Fibroblast of villous mesenchyme (primary cell): Measurements from ENCODE around the gene HAPLN1. TPM values are rescaled to one million over a fixed set of nuclear protein-coding genes. Genes with fewer than 3 reads are reported as not detected.
"Not testable (repeated sequence)": the region's sequence is repeated elsewhere in the genome, so short reads cannot be mapped to it uniquely, and the experiment has no call there.

ENCODE experiments used
- DNase-seq: peaks from one replicate; pipeline ENCODE4 v3.0.0-alpha.2; 2010; ENCODE audit warnings: low read depth
- H3K4me3 ChIP-seq: 2 replicates; pipeline ENCODE4 v1.5.1; 2011; ENCODE audit warnings: low read depth, mild to moderate bottlenecking, low read length
- total RNA-seq: library from RNA; depleted of rRNA; stranded (reverse); fragments of >200 nt; gene quantifications from 2 replicates; pipeline ENCODE4 v1.2.3, GENCODE V29; 2012
- TF ChIP-seq, protein P1 (sequence below): IDR thresholded peaks from 2 replicates; pipeline ENCODE4 v1.5.1; 2012; ENCODE audit warnings: low read depth, mild to moderate bottlenecking, low read length; ENCODE audit not compliant: insufficient read depth

Gene HAPLN1
- total RNA-seq, 1 donor = 0.43 TPM

DNA sequence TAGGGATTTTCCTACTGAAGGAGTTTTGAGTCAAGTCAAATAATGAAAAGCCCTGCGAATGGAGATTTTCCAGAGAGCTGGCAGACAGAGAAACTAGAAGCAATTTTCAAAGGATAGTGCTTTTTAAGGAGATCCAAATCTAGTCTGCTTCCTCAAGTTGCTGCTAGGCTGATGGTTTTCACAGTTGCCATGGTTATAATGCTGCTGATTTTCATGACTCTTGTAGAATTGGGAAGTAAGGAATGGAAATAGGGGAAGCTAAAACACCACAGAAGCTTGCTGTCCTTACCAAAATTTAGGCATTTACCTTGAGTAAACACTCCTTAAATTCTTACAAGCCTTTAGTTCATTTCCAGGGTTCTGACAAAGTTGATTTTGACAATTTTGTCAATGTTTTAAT lies 30.1 kb upstream of the HAPLN1 start:
- no peak overlapping the region for H3K4me3 ChIP-seq
- DNase-seq = no peak
- TF ChIP-seq, protein P1, sequence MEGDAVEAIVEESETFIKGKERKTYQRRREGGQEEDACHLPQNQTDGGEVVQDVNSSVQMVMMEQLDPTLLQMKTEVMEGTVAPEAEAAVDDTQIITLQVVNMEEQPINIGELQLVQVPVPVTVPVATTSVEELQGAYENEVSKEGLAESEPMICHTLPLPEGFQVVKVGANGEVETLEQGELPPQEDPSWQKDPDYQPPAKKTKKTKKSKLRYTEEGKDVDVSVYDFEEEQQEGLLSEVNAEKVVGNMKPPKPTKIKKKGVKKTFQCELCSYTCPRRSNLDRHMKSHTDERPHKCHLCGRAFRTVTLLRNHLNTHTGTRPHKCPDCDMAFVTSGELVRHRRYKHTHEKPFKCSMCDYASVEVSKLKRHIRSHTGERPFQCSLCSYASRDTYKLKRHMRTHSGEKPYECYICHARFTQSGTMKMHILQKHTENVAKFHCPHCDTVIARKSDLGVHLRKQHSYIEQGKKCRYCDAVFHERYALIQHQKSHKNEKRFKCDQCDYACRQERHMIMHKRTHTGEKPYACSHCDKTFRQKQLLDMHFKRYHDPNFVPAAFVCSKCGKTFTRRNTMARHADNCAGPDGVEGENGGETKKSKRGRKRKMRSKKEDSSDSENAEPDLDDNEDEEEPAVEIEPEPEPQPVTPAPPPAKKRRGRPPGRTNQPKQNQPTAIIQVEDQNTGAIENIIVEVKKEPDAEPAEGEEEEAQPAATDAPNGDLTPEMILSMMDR = no peak

DNA sequence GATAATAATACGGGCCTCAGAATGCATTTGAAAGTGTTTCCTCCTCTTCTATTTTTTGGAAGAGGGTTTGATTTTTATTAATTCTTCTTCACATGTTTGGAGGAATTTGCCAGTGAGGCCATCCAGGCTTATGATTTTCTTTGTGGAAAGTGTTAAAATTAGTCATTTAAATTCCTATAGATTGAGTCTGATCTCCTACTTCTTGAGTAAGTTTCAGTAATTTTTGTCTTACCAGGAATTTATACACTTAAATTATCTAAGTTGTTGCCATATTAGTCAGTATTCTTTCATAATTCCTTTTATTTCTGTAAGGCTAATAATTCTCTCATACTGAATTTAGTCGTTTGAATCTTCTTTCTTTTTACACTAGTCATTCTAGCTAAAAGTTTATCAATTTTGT lies 25.2 kb upstream of the HAPLN1 start:
- TF ChIP-seq, protein P1 = no peak
- H3K4me3 ChIP-seq = no peak overlapping the region
- no peak for DNase-seq

DNA sequence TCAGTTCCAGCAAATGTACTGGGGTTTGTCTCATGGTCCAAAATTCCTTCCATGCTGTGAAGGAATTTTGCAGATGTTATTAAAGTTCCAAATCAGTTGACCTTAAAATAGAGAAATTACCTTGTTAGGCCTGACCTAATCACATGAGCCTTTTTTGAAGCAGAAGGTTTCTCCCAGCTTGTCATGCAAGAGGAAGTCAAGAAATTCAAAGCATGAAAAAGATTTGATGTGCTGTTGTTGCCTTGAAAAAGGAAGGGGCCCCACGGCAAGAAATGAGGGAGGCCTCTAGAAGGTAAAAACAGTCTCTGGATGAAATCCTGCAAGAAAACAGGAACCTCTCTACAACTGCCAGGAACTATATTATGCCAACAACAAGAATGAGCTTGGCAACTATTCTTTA lies 24.2 kb upstream of the HAPLN1 start:
- TF ChIP-seq, protein P1 = no peak
- no peak overlapping the region for H3K4me3 ChIP-seq
- no peak for DNase-seq

DNA sequence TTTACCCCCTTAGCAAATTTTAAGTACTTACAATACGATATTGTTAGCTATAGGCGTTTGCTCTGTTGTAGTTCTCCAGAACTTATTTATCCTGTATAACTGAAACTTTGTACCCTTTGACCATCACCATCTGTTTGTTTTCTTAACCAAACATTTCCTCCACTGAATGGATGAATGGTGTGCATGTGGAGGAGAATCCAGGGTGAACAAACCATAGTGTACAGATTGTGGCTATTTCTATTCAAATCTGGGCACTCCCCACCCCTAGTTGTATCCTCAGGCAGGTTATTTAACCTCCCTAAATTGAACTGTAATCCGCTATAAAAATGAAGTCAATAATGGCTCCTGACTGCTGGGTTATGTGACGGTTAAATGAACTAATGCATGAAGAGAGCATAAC lies 21.4 kb upstream of the HAPLN1 start:
- H3K4me3 ChIP-seq = no peak overlapping the region
- DNase-seq = no peak
- TF ChIP-seq, protein P1 = no peak

DNA sequence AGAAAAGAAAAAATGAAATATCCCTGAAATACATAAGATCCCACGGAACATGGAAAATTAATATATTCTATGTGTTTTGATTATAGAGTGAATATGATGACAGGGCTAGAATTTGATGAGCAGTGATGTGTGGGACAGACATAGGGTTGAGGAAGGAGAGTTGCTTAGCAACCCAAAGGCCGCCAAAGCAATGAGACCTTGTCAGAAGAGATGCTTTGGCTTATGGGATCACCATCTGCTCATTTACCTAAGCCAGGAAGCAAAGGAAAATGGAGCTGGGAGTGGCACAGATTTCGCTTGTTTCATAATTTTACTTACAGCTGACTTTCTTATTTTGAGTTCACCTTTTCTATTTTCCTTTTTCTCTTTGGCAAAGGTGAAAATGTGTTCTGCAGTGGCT lies 20.9 kb upstream of the HAPLN1 start:
- no peak overlapping the region for H3K4me3 ChIP-seq
- TF ChIP-seq, protein P1 = no peak
- DNase-seq = no peak

DNA sequence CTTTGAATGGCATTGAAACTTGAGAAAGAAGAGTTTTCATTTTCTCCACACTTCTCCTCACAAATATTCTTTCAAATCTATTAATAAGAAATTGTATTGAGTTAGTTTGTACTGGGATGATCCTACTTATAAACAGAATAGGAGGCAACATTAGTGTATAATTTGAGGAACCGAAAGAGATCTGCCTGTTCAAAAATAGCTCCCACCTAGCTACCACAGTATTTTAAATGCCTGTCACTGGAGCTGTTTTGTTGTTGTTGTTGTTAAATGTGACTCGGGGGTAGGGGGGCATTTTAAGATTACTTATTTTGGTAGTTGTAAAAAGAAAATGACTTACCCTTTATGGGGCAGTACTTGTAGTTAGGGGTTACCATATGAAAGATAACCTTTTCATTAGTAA lies 20.1 kb upstream of the HAPLN1 start:
- DNase-seq = no peak
- H3K4me3 ChIP-seq = no peak overlapping the region
- TF ChIP-seq, protein P1 = no peak

DNA sequence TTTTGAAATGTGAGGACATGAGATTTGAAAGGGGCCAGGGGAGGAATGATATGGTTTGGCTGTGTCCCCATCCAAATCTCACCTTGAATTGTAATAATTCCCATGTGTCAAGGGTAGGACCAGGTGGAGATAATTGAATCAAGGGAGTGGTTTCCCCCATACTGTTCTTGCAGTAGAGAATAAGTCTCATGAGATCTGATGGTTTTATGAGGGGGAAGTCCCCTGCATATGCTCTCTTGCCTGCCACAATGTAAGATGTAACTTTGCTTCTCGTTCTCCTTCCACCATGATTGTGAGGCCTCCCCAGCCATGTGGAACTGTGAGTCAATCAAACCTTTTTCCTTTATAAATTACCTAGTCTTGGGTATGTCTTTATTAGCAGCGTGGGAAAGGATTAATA lies 15.5 kb upstream of the HAPLN1 start:
- not testable (repeated sequence) for DNase-seq, H3K4me3 ChIP-seq

DNA sequence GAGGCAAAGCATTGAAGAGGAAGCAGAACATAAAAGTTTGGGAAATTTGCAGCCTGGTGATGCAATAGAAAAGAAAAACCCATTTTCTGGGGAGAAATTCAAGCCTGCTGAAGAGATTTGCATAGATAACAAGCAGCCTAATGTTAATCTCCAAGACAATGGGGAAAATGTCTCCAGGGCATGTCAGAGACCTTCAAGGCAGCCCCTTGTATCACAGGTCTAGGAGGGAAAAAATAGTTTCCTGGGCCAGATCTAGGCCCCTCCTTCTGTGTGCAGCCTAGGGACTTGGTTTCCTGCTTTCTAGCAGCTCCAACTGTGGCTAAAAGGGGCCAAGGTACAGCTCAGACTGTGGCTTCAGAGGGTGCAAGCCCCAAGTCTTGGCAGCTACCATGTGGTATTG lies 14.4 kb upstream of the HAPLN1 start:
- not testable (repeated sequence) for DNase-seq

More for the DNA sequence above, 14.4 kb upstream of the HAPLN1 start:
- not testable (repeated sequence) for H3K4me3 ChIP-seq
